Neural cell (in vitro differentiated cells): Measurements from ENCODE around the gene HYLS1. TPM values are rescaled to one million over a fixed set of nuclear protein-coding genes. Genes with fewer than 3 reads are reported as not detected.

Source experiments
- H2AFZ ChIP-seq: fragments of 200-600, 300-800 bp; sonication (generic), shearing (Covaris generic); 2 replicates; pipeline ENCODE4 v1.6.0; 2014; ENCODE audit warnings: low read depth, mild to moderate bottlenecking, antibody characterized with exemption, low read length, moderate library complexity
- H3F3A ChIP-seq: fragments of 200-600 bp; shearing (Covaris generic); 2 replicates; pipeline ENCODE4 v1.6.1; 2016; ENCODE audit warnings: mild to moderate bottlenecking, moderate library complexity, mixed read lengths, antibody characterized with exemption, low read length; ENCODE audit not compliant: insufficient read depth, poor library complexity, severe bottlenecking
- H3K27ac ChIP-seq: fragments of 200-600, 300-800 bp; sonication (generic), shearing (Covaris generic); 2 replicates; pipeline ENCODE4 v1.5.1; 2014; ENCODE audit warnings: mild to moderate bottlenecking, low read length, moderate library complexity
- H3K27me3 ChIP-seq: fragments of 300-800, 200-600 bp; sonication (generic), shearing (Covaris generic); 2 replicates; pipeline ENCODE4 v1.6.0; 2014; ENCODE audit warnings: mild to moderate bottlenecking, low read depth, low read length, moderate library complexity; ENCODE audit not compliant: insufficient read depth
- H3K36me3 ChIP-seq: fragments of 300-800, 200-600 bp; sonication (generic), shearing (Covaris generic); 2 replicates; pipeline ENCODE4 v1.5.1; 2014; ENCODE audit warnings: mild to moderate bottlenecking, antibody characterized with exemption, low read length, moderate library complexity; ENCODE audit not compliant: insufficient read depth
- H3K4me2 ChIP-seq: fragments of 300-800, 200-600 bp; sonication (generic), shearing (Covaris generic); 2 replicates; pipeline ENCODE4 v1.6.0; 2014; ENCODE audit warnings: mild to moderate bottlenecking, low read length
- H3K4me3 ChIP-seq: fragments of 300-800, 200-600 bp; sonication (generic), shearing (Covaris generic); 2 replicates; pipeline ENCODE4 v1.5.1; 2014; ENCODE audit warnings: mild to moderate bottlenecking, low read length, moderate library complexity
- H3K79me2 ChIP-seq: fragments of 200-600 bp; shearing (Covaris generic); replicated peaks from 2 replicates; pipeline ENCODE4 v1.6.0; 2014; ENCODE audit warnings: mild to moderate bottlenecking, low read length, moderate library complexity; ENCODE audit not compliant: insufficient read depth
- H3K9ac ChIP-seq: fragments of 300-800, 200-600 bp; sonication (generic), shearing (Covaris generic); 2 replicates; pipeline ENCODE4 v1.6.1; 2016; ENCODE audit warnings: mild to moderate bottlenecking, low read length, mixed read lengths
- H3K9me2 ChIP-seq: fragments of 200-600 bp; shearing (Covaris generic); 2 replicates; pipeline ENCODE4 v1.6.1; 2016; ENCODE audit warnings: mild to moderate bottlenecking, low read length, mixed read lengths; ENCODE audit not compliant: insufficient read depth
- H3K9me3 ChIP-seq: fragments of 200-600, 300-800 bp; sonication (generic), shearing (Covaris generic); 2 replicates; pipeline ENCODE4 v1.6.1; 2016; ENCODE audit warnings: mild to moderate bottlenecking, mixed run types, low read length, moderate library complexity, mixed read lengths
- H4K20me1 ChIP-seq: fragments of 200-600 bp; shearing (Covaris generic); 2 replicates; pipeline ENCODE4 v1.6.1; 2016; ENCODE audit warnings: mild to moderate bottlenecking, mixed run types; ENCODE audit not compliant: insufficient read depth
- EP300 ChIP-seq: fragments of 450-650 bp; conservative IDR thresholded peaks from 2 replicates; pipeline ENCODE4 v1.6.1; 2014; ENCODE audit warnings: antibody characterized with exemption, mild to moderate bottlenecking, moderate library complexity; ENCODE audit not compliant: poor library complexity, severe bottlenecking
- EZH2 ChIP-seq: fragments of 200-600, 300-800 bp; shearing (Covaris generic), sonication (generic); IDR thresholded peaks from 2 replicates; pipeline ENCODE4 v1.6.1; 2014; ENCODE audit warnings: antibody characterized with exemption, low read length, borderline replicate concordance, mild to moderate bottlenecking; ENCODE audit not compliant: insufficient read depth, poor library complexity, severe bottlenecking
- MXI1 ChIP-seq: fragments of 450-650 bp; conservative IDR thresholded peaks from 2 replicates; pipeline ENCODE4 v1.6.1; 2014; ENCODE audit warnings: antibody characterized with exemption, mild to moderate bottlenecking; ENCODE audit not compliant: poor library complexity, severe bottlenecking
- POLR2AphosphoS5 ChIP-seq: IDR thresholded peaks from 2 replicates; pipeline ENCODE4 v1.6.1; 2012
- RAD21 ChIP-seq: fragments of 450-650 bp; conservative IDR thresholded peaks from 2 replicates; pipeline ENCODE4 v1.6.1; 2014; ENCODE audit warnings: antibody characterized with exemption, mild to moderate bottlenecking, moderate library complexity
- SMC3 ChIP-seq: fragments of 450-650 bp; conservative IDR thresholded peaks from 2 replicates; pipeline ENCODE4 v1.6.1; 2014; ENCODE audit warnings: antibody characterized with exemption, mild to moderate bottlenecking, moderate library complexity; ENCODE audit not compliant: poor library complexity
- TAF1 ChIP-seq: IDR thresholded peaks from 2 replicates; pipeline ENCODE4 v1.6.1; 2012; ENCODE audit warnings: low read depth
- polyA plus RNA-seq: library from polyadenylated mRNA; depleted of rRNA; stranded (reverse); fragments of >200 nt; gene quantifications from 2 replicates; pipeline ENCODE4 v1.2.3, GENCODE V29; 2014
- TF ChIP-seq, protein P1 (sequence below): IDR thresholded peaks from 2 replicates; pipeline ENCODE4 v1.6.1; 2012; ENCODE audit warnings: borderline replicate concordance
- TF ChIP-seq, protein P2 (sequence below): fragments of 450-650 bp; IDR thresholded peaks from 2 replicates; pipeline ENCODE4 v1.5.1; 2014; ENCODE audit warnings: antibody characterized with exemption, mild to moderate bottlenecking, moderate library complexity; ENCODE audit not compliant: poor library complexity, severe bottlenecking

Gene HYLS1
- polyA plus RNA-seq, 1 donor from 2014 or later, result 6.0 TPM

DNA sequence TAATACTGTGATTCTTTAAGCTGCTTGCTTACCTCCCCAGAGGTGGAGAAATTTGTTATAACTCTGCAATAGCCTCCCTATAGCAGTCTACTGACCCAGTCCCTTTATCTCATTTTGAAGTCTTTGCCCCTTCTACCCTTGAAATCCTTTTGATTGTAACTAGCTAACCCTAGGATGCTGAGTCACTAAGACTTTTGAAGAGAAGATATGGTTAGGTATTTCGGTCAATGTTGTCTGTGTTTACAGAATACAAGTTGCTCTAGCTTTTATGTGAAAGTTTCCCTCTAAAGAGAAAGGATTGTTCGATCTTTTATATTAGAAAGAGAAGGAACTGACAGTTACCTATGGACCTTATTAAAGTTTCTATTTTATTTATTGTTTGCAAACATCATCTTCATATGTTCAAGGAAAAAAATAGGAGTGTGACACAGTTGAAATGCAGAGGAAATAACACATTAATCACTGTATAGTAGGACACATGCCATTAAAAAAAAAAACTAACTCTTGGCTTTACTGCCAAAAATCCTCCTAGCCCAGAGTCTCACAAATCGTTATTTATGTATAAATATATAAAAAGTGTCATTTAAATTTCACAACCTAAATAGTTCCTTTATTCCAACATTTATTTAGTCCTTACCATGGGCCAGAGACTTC, 3.1 kb downstream of the HYLS1 start:
- Histone ChIP-seq H3K36me3 (no peaks in the 10 kb centered on the region), H2AFZ (no peak overlapping the region), H3K9ac (no peak overlapping the region), H3K9me3 (no peaks in the 10 kb centered on the region), H3K79me2 (no peaks in the 10 kb centered on the region), H3K27me3 (no peaks in the 10 kb centered on the region), H4K20me1 (no peaks in the 10 kb centered on the region), H3K4me3 (no peak overlapping the region), H3F3A (no peaks in the 10 kb centered on the region), H3K27ac (no peak overlapping the region), H3K4me2 (no peak overlapping the region), H3K9me2 (no peaks in the 10 kb centered on the region)
- TF ChIP-seq POLR2AphosphoS5 (no peak), MXI1 (no peak), SMC3 (no peak), TAF1 (no peak), RAD21 (no peak), EZH2 (no peak), EP300 (no peak)
- TF ChIP-seq, protein P1, sequence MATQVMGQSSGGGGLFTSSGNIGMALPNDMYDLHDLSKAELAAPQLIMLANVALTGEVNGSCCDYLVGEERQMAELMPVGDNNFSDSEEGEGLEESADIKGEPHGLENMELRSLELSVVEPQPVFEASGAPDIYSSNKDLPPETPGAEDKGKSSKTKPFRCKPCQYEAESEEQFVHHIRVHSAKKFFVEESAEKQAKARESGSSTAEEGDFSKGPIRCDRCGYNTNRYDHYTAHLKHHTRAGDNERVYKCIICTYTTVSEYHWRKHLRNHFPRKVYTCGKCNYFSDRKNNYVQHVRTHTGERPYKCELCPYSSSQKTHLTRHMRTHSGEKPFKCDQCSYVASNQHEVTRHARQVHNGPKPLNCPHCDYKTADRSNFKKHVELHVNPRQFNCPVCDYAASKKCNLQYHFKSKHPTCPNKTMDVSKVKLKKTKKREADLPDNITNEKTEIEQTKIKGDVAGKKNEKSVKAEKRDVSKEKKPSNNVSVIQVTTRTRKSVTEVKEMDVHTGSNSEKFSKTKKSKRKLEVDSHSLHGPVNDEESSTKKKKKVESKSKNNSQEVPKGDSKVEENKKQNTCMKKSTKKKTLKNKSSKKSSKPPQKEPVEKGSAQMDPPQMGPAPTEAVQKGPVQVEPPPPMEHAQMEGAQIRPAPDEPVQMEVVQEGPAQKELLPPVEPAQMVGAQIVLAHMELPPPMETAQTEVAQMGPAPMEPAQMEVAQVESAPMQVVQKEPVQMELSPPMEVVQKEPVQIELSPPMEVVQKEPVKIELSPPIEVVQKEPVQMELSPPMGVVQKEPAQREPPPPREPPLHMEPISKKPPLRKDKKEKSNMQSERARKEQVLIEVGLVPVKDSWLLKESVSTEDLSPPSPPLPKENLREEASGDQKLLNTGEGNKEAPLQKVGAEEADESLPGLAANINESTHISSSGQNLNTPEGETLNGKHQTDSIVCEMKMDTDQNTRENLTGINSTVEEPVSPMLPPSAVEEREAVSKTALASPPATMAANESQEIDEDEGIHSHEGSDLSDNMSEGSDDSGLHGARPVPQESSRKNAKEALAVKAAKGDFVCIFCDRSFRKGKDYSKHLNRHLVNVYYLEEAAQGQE, result no peak
- TF ChIP-seq, protein P2, sequence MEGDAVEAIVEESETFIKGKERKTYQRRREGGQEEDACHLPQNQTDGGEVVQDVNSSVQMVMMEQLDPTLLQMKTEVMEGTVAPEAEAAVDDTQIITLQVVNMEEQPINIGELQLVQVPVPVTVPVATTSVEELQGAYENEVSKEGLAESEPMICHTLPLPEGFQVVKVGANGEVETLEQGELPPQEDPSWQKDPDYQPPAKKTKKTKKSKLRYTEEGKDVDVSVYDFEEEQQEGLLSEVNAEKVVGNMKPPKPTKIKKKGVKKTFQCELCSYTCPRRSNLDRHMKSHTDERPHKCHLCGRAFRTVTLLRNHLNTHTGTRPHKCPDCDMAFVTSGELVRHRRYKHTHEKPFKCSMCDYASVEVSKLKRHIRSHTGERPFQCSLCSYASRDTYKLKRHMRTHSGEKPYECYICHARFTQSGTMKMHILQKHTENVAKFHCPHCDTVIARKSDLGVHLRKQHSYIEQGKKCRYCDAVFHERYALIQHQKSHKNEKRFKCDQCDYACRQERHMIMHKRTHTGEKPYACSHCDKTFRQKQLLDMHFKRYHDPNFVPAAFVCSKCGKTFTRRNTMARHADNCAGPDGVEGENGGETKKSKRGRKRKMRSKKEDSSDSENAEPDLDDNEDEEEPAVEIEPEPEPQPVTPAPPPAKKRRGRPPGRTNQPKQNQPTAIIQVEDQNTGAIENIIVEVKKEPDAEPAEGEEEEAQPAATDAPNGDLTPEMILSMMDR, result no peak

DNA sequence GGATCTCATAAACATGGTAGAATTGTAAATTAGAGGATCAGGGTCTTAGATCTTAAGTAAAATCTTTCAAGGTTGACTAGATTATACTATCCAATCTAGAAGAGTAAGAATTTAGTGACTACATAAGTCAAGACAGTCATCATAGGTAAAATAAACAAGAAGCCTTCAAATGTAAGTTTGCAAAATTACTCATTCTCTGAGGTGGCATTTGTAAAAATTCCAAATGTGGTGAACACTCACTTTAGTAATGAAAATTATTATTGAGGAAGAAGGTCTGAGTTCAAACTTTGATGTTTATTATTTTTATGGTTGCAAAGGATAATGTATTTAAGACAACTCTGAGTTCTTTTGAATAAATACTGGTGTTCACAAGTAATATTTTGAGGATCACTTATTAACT, 4.6 kb downstream of the HYLS1 start:
- Histone ChIP-seq H3K79me2 (no peaks in the 10 kb centered on the region), H3K27me3 (no peaks in the 10 kb centered on the region), H3K27ac (no peak overlapping the region), H3K4me3 (no peak overlapping the region), H3F3A (no peaks in the 10 kb centered on the region), H3K9me2 (no peaks in the 10 kb centered on the region), H3K4me2 (no peak overlapping the region), H3K9ac (no peak overlapping the region), H3K36me3 (no peaks in the 10 kb centered on the region), H2AFZ (no peak overlapping the region), H4K20me1 (no peaks in the 10 kb centered on the region), H3K9me3 (no peaks in the 10 kb centered on the region)
- no peak for TF ChIP-seq TAF1
- TF ChIP-seq EP300, result no peak
- TF ChIP-seq, protein P2, result no peak
- no peak for TF ChIP-seq SMC3
- TF ChIP-seq, protein P1, result no peak
- no peak for TF ChIP-seq RAD21
- no peak for TF ChIP-seq MXI1
- no peak for TF ChIP-seq POLR2AphosphoS5
- no peak for TF ChIP-seq EZH2
